ENCODE results near the gene MEIOB.
"Not testable (repeated sequence)": the region's sequence is repeated elsewhere in the genome, so short reads cannot be mapped to it uniquely, and the experiment has no call there.

Gene MEIOB

DNA sequence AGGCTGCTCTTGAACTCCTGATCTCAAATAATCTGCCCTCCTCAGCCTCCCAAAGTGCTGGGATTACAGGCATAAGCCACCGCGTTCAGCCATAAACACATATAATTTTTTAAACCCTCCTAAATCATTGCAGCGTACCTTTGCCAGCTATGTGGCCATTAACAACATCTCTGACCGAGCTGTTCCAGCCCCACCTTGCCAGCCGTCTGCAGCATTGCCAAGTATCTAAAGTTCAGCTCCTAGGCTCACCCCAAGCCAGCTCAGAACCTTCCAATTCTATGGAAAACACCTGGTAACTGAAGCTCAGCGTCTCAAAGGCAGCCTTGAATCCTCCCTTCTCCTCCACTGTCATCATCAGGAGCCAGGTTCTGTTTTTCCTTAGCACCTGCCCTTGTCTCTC lies 5.1 kb upstream of the MEIOB start:
- no peak for DNase-seq

DNA sequence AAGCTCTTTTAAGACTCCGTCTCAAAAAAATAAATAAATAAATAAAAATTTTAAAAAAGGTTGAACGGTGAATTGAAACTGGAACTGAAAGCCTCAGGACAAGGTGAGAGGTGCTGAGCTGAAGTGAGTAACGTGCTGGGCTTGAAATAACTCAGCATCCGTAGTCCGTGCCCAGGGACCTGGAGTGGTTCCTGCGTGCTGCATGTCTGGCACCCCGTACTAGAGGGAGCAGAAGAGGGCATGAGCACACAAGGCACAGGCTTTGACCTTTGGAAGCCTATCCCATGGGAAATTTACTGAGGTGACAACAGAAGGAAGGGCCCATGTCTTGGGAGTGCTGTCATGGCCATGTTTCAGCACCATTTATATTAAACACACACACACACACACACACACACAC lies 4.5 kb upstream of the MEIOB start:
- DNase-seq = no peak

- DNase-seq = not testable (repeated sequence)
These were observed 4.1 kb upstream of the MEIOB start for GRCh38 chr16:1876066-1876465.

- DNase-seq = no peak
These were observed 2.9 kb upstream of the MEIOB start for GRCh38 chr16:1874854-1875253.

- DNase-seq = no peak
These were observed 1.4 kb downstream of the MEIOB start for GRCh38 chr16:1870365-1871082.

DNA sequence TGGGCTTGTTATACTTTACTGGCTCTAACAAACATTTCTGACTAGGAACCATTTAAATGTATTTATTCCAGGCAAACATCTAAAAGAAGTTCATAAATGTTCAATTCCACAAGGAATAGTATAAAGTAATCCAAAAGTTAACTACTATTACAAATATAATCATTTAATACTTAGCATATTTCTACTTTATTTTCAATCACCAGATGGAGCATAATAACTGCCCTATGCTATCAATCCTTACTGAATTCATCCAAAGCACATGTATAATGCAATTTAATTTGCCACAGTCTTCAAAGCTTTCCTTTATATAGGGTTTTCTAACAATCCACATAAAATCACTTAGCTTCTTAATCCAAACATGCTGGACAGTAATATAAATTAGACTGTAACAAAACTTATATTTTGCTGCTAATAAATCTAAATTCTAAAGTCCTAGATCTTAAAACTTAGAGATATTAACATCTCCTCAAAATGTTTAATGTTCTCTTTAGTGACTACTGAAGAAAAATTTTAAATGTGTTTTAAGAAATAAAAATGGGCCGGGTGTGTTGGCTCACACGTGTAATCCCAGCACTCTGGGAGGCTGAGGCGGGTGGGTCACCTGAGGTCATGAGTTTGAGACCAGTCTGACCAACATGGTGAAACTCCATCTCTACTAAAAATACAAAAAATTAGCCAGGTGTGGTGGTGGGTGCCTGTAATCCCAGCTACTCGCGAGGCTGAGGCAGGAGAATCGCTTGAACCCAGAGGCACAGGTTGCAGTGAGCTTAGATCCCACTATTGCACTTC lies 5.9 kb downstream of the MEIOB start:
- no peak for DNase-seq

- peak; percentile 72 for DNase-seq
These were observed 8.1 kb downstream of the MEIOB start for GRCh38 chr16:1863681-1864460.

- DNase-seq = no peak
These were observed 9.6 kb downstream of the MEIOB start for GRCh38 chr16:1862394-1862793.

DNA sequence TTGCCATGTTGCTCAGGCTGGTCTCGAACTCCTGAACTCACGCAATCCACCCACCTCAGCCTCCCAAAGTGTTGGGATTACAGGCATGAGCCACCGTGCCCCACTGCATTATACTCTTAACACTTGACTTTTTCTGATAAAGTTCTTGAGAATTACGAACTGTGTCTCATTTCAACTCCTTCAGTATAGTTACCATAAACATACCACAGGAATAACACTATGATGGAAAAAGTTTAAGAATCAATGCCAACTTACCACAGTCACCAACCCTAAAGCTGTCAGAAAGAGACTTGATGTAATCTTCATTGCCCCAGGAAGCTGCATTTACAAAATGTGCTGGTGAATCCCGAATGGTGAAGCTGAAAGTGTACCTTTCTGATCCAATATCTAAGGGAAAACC lies 10.2 kb downstream of the MEIOB start:
- DNase-seq = no peak

DNA sequence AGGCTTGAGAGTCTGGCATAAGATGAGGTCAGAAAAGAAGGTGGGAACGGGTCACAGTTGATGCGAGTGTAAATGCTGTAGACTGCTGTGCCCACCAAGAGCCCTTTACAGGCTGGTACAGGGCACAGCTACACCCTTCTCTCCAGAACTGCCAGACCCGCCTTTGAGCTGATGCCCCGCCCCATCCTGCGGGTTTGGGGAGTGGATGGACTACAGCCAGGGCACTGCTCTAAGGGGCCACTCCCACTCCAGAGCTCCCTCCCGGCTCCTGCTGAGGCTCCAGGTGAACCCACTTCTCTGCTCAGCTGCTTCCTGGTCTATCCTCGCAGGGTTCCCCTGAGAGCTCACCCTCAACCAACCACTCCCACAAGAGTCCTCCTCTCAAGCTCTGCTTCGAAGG lies 12.3 kb downstream of the MEIOB start:
- no peak for DNase-seq

DNA sequence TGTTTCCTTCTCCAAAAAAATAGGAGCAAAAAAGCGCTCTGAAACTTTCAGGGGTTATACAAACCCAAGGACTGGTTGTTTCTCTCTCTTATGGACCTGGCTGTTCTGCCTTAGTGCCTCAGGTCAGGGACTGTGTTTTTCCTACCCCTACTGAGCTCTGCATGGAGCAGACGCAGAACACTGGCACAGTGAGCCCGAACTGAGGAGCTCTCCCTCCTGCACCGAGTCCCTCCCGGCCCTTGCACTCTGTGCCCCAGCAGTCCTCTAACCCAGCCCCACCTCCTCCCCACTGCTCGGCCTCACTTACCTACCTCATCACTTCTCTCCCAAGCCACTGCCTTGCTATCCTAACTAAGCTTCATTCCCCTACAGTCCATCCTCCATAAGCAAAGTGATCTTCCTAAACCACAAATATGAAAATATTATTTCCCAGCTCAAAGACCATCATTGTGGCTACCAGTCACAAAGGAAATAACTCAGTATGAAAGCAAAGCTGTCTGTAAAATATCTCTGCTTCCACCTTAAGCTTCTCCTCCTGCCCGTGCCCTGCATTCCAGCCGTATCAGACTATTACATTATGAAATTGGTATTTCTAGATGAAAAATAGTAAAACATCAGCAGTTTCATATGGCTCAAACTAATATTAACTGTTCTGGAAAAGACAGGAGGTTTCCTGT lies 13.6 kb downstream of the MEIOB start:
- DNase-seq = no peak

GRCh38 chr16:1857433-1858097 lies 14.4 kb downstream of the MEIOB start:
- DNase-seq = no peak

DNA sequence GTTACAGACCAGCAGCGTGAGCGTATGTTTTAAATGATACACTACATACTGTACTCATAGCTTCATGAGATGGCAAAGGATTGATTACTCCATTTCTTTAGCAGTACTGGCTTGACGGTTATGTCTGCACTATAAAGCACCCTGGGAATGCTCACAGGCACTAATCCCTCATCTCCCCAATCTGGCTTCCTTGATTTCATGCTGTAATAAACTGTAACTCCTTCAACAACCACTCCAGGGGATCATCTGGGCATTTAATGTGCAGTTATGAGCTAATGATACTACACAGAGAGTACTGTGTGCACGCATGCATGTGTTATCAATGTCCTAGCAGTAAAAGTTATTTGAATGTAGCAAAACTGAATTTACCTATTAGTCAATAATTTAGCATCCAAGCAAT lies 20.2 kb downstream of the MEIOB start:
- DNase-seq = no peak

DNA sequence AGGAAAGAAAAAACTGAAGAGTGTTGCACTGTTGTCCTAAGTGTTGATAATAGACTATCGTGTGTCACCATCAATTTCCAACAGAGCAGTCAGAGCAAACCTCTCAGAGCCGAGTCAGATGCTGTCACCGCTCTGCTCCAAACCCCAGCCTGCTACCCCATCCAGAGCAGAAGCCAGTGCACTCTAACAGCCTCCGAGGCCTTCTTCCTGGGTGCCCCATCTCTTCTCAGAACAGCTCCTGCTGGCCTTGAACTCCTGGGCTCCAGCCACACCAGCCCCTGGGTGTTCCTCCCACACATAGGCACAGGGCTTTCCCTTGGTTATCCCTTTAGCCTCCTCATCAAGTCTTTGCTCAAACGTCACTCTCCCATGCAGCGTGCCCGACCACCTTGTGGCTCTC lies 21.0 kb downstream of the MEIOB start:
- DNase-seq = no peak

DNA sequence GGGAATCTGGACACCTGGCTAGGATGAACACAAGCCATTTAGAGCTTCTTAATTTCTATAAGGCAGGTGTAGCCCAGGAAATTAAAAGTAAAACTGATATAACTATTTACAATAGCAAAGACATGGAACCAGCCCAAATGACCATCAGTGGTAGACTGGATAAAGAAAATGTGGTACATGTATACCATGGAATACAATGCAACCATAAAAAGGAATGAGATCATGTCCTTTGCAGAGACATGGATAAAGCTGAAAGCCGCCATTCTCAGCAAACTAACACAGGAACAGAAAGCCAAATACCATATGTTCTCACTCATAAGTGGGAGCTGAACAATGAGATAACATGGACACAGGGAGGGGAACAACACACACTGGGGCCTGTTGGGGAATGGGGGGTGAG lies 25.5 kb downstream of the MEIOB start:
- DNase-seq = no peak

- DNase-seq = no peak
These were observed 26.0 kb downstream of the MEIOB start for GRCh38 chr16:1845985-1846384.

DNA sequence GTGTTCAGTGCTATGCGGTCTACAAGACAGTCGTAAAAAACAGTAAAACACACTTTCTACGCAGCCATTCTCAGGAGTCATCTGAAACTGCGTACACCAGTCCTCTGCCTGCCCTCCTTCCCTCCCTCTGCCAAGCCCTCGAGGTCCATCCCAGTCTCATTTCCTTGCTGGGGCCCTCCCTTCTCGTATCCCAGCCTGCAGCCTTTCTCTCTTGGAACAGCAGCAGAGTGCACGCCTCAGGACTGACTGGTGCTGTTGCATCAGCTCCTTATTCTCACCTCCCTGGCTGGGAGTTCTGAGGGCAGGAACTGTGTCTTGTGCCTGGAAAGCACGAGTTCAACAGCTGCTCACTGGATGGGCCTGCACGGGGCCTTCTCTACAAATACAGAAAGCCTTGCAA lies 32.4 kb downstream of the MEIOB start:
- DNase-seq = no peak

DNA sequence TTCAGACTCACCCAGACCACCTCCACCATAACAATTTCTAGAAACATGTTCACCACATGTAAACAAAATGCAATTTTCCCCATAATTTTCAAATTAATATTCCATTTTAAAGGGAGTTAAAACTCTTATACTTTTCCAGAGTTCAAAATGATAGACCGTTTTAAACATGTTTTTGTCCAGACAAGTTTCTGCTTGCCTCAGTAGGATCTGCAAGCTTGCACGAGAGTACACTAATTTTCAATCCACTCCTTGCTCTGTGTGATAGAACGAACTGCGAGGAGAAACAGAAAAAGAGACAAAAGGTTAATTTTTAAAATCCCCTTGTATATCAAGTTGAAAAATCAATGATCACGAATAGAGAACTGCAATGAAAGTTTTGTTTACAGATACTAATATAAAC lies 37.9 kb downstream of the MEIOB start:
- no peak for DNase-seq

GRCh38 chr16:1832838-1833454 lies 39.0 kb downstream of the MEIOB start:
- no peak for DNase-seq

DNA sequence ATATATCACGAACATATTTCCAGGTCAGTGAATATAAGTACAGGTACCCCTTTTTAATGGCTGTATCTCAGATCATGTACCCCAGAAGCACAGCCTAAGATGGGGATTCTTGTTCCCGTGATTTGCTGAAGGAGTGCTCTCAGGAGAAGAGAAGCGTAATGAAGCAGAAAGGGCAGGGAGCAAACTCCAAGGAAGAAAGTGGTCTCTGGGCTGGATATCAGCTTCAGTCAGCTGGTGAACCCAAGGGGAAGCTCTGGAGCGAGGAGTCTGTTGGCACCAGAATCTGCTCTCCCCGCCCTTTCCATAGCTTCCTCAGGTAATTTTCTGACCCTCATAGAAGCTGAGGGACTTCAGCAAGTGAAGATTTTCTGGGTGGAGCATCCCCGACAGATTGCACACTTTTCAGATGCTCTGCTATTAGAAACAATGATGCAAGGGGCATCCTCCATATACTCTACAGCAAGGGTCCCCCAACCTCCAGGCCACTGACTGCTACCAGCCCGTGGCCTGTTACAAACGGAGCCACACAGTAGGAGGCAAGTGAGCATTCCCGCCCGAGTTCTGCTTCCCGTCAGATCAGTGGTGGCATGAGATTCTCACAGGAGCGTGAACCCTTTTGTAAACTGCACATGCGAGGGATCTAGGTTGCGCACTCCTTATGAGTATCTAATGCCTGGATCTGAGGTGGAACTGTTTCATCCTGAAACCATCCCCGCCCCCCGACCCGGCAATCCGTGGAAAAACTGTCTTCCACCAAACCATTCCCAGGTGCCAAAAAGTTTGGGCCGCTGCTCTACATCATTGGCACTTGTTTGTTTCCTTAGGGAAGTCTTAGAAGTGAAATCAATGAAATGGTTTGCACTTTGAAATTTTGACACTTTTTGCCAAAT lies 40.5 kb downstream of the MEIOB start:
- DNase-seq = no peak

DNA sequence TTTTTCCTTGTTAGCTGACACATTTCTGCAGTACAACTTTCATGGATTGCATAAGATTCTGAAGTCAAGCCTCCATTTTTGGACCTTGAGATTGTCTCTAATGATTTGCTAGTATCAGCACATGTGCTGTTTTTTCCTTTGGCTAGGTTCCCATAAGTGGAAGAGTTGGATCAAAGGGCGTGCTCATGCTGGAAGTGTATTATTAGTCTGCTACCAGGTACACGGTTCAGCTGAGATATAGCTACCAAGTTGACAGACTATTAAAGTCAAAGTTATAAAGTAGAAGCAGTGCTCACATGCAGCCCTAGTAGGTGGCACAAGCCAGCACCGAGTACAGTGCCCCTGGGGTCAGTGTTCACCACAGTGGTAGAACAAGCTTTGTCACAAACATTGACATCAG lies 41.8 kb downstream of the MEIOB start:
- DNase-seq = no peak
